CD4-positive, alpha-beta T cell (primary cell): Measurements from ENCODE around the gene SASH1. TPM values are rescaled to one million over a fixed set of nuclear protein-coding genes. Genes with fewer than 3 reads are reported as not detected.

ENCODE experiments used
- ATAC-seq: fragments of 200-7000 bp; cut with Tn5 transposase; one replicate; pipeline ENCODE4 v1.10.0; 2022; ENCODE audit warnings: mild to moderate bottlenecking; ENCODE audit not compliant: poor library complexity
- CTCF ChIA-PET: fragments of 350-600 bp; sonication (Branson Sonifier 250); formaldehyde crosslinking; loops from one replicate; lab custom pipeline; 2021; ENCODE audit warnings: antibody characterized with exemption, inconsistent platforms; lab: Charles Lee
- POLR2A ChIA-PET: fragments of 350-600 bp; sonication (Branson Sonifier 250); formaldehyde crosslinking; loops from one replicate; lab custom pipeline; 2021; ENCODE audit warnings: antibody characterized with exemption, inconsistent platforms; lab: Charles Lee
- DNase-seq, 14 experiments: peaks; one replicate each; pipeline ENCODE4 v3.0.0-alpha.2; 2013 to 2020; ENCODE audit warnings: mixed read lengths in 2 of 14
- H3K27ac ChIP-seq, 2 donors: one replicate each; pipeline versions ENCODE4 v1.5.1 to v1.7.0; 2013; ENCODE audit warnings: low read length in 2 of 2, low read depth in 1 of 2, mild to moderate bottlenecking in 1 of 2
- H3K27me3 ChIP-seq, 2 experiments: 1 replicate in 1 of 2; 2 replicates in 1 of 2; pipeline versions ENCODE4 v1.6.1 to v1.7.0; 2013; ENCODE audit warnings: low read length in 2 of 2, control low read depth in 1 of 2, mild to moderate bottlenecking in 1 of 2, moderate library complexity in 1 of 2; ENCODE audit not compliant: insufficient read depth in 2 of 2, control insufficient read depth in 1 of 2
- H3K36me3 ChIP-seq: one replicate; pipeline ENCODE4 v1.6.1; 2013; ENCODE audit warnings: low read length, control low read depth; ENCODE audit not compliant: insufficient read depth
- H3K4me1 ChIP-seq: one replicate; pipeline ENCODE4 v1.6.1; 2013; ENCODE audit warnings: low read length, control low read depth; ENCODE audit not compliant: insufficient read depth
- H3K4me3 ChIP-seq: one replicate; pipeline ENCODE4 v1.5.1; 2013; ENCODE audit warnings: mild to moderate bottlenecking, low read length, moderate library complexity
- H3K9me3 ChIP-seq, 2 experiments: 1 replicate in 1 of 2; 2 replicates in 1 of 2; pipeline versions ENCODE4 v1.6.1 to v1.7.0; 2013; ENCODE audit warnings: low read length in 2 of 2, mild to moderate bottlenecking in 2 of 2, control low read depth in 1 of 2, moderate library complexity in 1 of 2; ENCODE audit not compliant: control insufficient read depth in 1 of 2, insufficient read depth in 1 of 2
- H3K27ac Mint-ChIP-seq: one replicate; pipeline ENCODE4 v1.8.0; 2020; ENCODE audit warnings: mixed read lengths
- H3K27me3 Mint-ChIP-seq: one replicate; pipeline ENCODE4 v1.8.0; 2021; ENCODE audit warnings: mixed read lengths
- H3K36me3 Mint-ChIP-seq: one replicate; pipeline ENCODE4 v1.8.0; 2021; ENCODE audit warnings: low read depth, mixed read lengths
- H3K4me1 Mint-ChIP-seq: one replicate; pipeline ENCODE4 v1.8.0; 2021; ENCODE audit warnings: low read depth, mixed read lengths
- H3K4me3 Mint-ChIP-seq: one replicate; pipeline ENCODE4 v1.8.0; 2020; ENCODE audit warnings: mild to moderate bottlenecking, mixed read lengths
- H3K9me3 Mint-ChIP-seq: one replicate; pipeline ENCODE4 v1.8.0; 2020; ENCODE audit warnings: mixed read lengths
- CTCF ChIP-seq: fragments of 200-600 bp; IDR thresholded peaks from one replicate; pipeline ENCODE4 v1.8.0; 2022; ENCODE audit warnings: antibody characterized with exemption, mild to moderate bottlenecking
- intact Hi-C, 2 experiments: fragments of 100-400 bp; cut with DNase I in 1 of 2; cut with micrococcal nuclease in 1 of 2; formaldehyde crosslinking; loops; one replicate each; pipeline versions ENCODE4 v1.15.1 to v1.9.0; 2023 to 2025; cut with DNase I, micrococcal nuclease
- total RNA-seq, 174 experiments: library from RNA in 2 of 174; stranded (reverse) in 2 of 174; gene quantifications; one replicate each; pipeline ENCODE4 v1.2.3 and lab custom pipeline; 2021 to 2026

Gene SASH1
- total RNA-seq, 2 experiments from 2014 or later = 0.58 to 0.75 TPM

- no peak overlapping the region for H3K4me3 Mint-ChIP-seq
- Histone ChIP-seq H3K4me1 (no peaks in the 10 kb centered on the region), H3K27ac (no peak overlapping the region), H3K4me3 (no peak overlapping the region), H3K9me3 (peaks cover 0 to 3% of the 10 kb centered on the region in 2 experiments), H3K27me3 (no peaks in the 10 kb centered on the region), H3K36me3 (no peaks in the 10 kb centered on the region)
- no peaks in the 10 kb centered on the region for H3K36me3 Mint-ChIP-seq
- TF ChIP-seq CTCF = no peak
- intact Hi-C loops = no loop called here
- no peak overlapping the region for H3K27ac Mint-ChIP-seq
- ChIA-PET CTCF (no interaction called here), POLR2A (no interaction called here)
- H3K4me1 Mint-ChIP-seq = no peaks in the 10 kb centered on the region
- no peaks in the 10 kb centered on the region for H3K9me3 Mint-ChIP-seq
- no peaks in the 10 kb centered on the region for H3K27me3 Mint-ChIP-seq
- DNase-seq (no peak), ATAC-seq (no peak)
These were observed 35.2 kb upstream of the SASH1 start for GRCh38 chr6:148307405-148307804.

- Mint-ChIP-seq H3K9me3 (no peaks in the 10 kb centered on the region), H3K27me3 (no peaks in the 10 kb centered on the region), H3K4me3 (no peak overlapping the region), H3K27ac (no peak overlapping the region), H3K36me3 (no peaks in the 10 kb centered on the region), H3K4me1 (no peaks in the 10 kb centered on the region)
- DNase-seq (no peak), ATAC-seq (no peak)
- Histone ChIP-seq H3K27me3 (peaks cover 0 to 3% of the 10 kb centered on the region in 2 experiments), H3K4me1 (no peaks in the 10 kb centered on the region), H3K4me3 (no peak overlapping the region), H3K27ac (no peak overlapping the region), H3K9me3 (peaks cover 0 to 3% of the 10 kb centered on the region in 2 experiments), H3K36me3 (no peaks in the 10 kb centered on the region)
- ChIA-PET CTCF (no interaction called here), POLR2A (no interaction called here)
- intact Hi-C loops = no loop called here
- no peak for TF ChIP-seq CTCF
These were observed 33.3 kb upstream of the SASH1 start for GRCh38 chr6:148309301-148309700.

- POLR2A ChIA-PET = no interaction called here
- H3K36me3 Mint-ChIP-seq = no peaks in the 10 kb centered on the region
- Histone ChIP-seq H3K4me1 (no peaks in the 10 kb centered on the region), H3K27me3 (peaks cover 0 to 3% of the 10 kb centered on the region in 2 experiments), H3K27ac (no peak overlapping the region), H3K9me3 (no peaks in the 10 kb centered on the region), H3K4me3 (no peak overlapping the region), H3K36me3 (no peaks in the 10 kb centered on the region)
- intact Hi-C loops = no loop called here
- TF ChIP-seq CTCF = no peak
- H3K4me3 Mint-ChIP-seq = no peak overlapping the region
- no peaks in the 10 kb centered on the region for H3K9me3 Mint-ChIP-seq
- no peak overlapping the region for H3K27ac Mint-ChIP-seq
- CTCF ChIA-PET = no interaction called here
- no peaks in the 10 kb centered on the region for H3K27me3 Mint-ChIP-seq
- no peaks in the 10 kb centered on the region for H3K4me1 Mint-ChIP-seq
- DNase-seq (no peak), ATAC-seq (no peak)
These were observed 30.5 kb upstream of the SASH1 start for GRCh38 chr6:148311966-148312669.
